Fibroblast of peridontal ligament (primary cell): Measurements from ENCODE around the gene CASS4.
"Not testable (repeated sequence)": the region's sequence is repeated elsewhere in the genome, so short reads cannot be mapped to it uniquely, and the experiment has no call there.

ENCODE experiments used
- DNase-seq: peaks from one replicate; pipeline ENCODE4 v3.0.0-alpha.2; 2010; ENCODE audit errors: extremely low read depth

The CASS4 gene

DNA sequence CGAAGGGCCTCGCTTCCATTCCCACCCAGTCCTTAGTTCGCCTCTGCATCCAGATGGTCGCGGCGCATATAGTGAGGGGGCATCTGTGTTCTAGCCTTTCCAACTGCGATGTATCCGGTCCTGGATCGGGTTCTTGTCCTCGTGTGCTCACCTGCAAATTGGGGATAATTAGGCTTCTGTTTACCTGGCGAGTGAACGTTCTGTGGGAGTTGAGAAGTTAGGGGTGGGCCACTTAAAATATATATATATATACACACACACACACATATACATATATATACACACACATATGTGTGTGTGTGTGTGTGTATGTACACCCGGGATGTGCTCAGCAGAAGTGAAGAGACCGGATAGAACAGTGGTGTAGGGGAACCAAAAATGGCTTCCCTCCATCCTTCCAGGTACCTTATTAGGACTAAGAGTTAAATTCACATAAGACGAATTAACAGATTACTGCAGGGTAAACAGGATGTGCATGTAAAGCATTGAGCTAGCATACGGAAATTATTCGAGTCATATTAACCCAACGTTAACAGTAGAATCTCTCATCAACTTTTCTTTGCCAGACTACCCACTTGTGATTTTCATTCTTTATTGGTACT is 19.1 kb upstream of the CASS4 start:
- no peak for DNase-seq

DNA sequence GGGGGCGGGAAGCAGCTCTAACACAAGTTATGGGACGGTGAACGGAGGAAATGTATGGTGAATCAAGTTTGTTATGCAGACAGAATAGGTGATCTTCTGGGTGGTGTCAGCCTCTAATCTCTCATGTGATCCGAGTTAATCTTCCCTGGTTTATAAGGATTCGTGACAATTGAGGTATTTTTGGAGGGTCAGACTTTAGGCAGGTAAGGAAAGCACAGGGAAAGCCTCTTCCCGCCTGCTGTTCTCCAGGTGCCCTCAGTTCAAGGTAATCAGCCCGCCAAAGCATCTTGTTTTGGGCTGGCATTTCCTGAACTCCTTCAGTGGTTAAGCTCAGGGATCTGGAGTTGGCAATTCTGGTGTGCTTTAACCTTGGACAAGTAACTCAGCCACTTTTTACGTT is 18.4 kb upstream of the CASS4 start:
- no peak for DNase-seq

DNA sequence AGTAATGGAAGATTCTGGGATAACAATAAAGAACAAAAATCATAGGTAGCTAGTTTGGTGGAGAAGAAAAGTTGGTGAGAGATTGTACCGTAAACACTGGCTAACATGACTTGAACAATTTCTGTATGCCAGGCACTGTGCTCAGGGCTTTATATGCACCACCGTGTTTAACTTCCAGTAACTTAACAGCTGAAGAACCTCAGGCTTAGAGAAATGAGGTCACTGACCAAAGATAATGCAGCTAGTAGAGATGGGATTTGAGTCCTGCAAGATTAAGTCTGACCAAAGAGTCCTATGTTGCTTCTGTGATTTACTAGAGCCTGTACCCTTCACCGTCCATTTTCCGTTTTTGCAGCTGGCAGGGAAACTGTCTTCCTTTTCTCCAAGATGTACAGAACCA is 16.9 kb upstream of the CASS4 start:
- DNase-seq: no peak

DNA sequence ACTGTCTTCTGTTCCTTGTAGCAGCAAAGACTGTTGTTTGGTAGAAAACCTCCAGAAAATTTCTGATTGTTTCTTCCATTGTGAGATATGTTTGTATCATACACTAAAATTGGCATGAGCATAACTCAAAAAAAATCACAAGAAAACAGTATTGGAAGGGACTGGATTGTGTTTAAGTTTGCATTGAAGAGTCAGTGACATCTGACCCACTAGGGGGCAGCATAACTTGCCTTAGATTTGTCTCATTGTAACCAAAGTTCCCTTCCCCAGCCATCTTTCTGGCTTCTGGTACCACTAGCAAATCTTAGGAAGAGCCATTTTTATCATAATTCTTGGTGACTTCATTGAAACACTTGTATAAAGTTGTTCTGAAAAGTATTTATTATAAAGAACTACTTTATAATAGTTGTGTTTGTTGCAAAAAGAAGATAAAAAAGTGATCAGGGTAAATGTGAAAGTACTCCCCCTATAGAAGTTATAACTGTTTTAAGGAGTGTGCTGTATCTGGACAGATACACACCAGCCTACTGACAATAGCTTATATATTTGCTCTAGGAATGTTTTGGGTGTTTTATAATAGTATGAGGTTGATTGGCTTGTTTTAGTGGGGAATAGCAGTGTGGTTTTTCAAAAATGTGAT is 11.9 kb upstream of the CASS4 start:
- peak; percentile 91 for DNase-seq

DNA sequence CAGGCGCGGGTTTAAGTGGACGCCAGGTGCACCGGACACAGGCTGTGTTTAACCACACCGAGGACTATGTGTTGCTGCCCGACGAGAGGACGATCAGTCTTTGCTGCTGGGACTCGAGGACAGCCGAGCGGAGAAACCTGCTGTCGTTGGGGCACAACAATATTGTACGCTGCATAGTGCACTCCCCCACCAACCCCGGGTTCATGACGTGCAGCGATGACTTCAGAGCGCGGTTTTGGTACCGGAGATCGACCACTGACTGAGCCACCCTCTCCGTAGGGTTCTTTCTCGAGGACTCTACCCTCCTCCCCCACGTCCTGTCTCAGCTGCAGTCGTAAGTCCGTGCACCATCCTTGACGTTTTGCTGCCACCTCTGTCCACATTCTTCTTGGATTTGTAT is 8.6 kb upstream of the CASS4 start:
- no peak for DNase-seq

DNA sequence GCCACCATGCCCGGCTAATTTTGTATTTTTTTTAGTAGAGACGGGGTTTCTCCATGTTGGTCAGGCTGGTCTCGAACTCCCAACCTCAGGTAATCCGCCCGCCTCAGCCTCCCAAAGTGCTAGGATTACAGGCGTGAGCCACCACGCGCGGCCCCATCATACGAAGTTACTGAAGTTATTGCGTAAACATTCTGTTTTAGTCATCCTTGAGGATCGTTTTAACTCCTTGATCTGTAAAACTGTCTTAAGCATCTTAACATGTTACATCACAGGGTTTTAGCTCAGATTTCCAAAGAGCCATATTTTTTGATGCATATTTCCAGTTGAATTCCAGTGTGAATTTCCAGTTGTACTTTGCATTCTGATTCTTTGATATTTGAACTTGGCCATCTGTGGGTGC is 6.7 kb upstream of the CASS4 start:
- not testable (repeated sequence) for DNase-seq

DNA sequence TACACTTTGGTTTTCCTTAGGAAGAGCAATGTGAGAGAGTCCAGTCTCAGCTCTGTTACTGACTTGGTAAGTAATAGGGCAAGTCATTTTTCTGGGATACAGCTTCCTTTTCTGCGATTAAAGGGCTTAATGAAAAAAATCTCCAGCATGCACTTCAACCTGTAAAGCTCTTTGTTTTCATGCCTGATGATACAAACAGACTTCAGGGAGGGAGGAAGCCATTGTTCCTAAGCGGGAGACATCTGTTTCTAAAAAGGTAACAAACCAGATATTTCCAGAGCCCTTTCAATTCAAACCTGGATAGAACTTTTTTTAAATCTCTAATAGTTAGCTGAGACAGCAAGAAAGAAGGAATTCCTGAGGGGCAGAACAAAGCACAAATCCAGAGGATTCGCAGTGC is 5.2 kb upstream of the CASS4 start:
- no peak for DNase-seq

DNA sequence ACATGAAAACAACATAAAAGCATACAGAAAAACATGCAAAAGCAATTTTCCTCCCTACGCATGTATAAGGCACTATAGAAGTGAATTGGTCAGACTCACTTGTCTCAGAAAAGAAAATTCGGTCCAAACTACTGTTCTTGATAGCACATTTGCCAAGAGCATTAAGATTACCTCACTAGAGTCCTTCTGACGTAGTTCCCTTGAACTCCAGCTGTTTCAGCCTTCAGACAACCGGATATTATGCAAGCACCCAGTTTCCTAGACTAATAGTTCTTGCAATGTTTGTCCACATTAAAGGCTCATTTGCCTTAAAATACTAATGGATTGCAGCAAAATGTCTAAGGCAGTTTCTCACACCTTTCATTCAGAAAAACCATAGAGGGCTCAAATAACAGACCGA is 2.5 kb upstream of the CASS4 start:
- no peak for DNase-seq

DNA sequence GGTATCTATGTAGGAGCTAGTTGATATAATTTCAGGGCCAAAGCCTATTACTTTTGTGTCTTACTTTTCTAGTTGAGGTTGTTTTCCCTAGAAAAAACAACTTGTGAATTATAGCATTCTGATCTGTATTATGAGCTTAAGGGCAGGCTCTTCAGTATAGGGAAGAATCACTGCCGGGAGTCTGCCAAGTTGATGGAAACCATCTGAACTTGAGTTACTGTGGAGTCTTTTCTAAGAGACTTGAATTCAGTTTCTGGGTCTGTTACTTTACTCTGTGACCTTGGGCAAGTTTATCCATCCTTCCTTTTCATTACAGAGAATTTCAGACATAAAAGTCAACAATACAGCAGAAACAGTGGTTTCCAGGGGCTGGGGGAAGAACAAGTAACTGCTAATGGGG is 2.1 kb upstream of the CASS4 start:
- DNase-seq: no peak

DNA sequence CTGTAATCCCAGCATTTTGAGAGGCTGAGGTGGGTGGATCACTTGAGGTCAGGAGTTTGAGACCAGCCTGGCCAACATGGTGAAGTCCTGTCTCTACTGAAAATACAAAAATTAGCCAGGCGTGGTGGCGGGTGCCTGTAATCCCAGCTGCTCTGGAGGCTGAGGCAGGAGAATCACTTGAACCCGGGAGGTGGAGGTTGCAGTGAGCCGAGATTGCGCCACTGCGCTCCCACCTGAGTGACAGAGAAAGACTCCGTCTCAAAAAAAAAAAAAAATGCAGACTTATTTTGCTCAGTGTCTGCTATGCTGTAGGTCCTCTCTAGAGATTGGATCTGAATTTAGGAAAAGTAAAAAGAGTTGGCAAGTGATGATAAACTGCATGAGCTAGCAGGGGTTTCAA is 773 bp upstream of the CASS4 start:
- not testable (repeated sequence) for DNase-seq

DNA sequence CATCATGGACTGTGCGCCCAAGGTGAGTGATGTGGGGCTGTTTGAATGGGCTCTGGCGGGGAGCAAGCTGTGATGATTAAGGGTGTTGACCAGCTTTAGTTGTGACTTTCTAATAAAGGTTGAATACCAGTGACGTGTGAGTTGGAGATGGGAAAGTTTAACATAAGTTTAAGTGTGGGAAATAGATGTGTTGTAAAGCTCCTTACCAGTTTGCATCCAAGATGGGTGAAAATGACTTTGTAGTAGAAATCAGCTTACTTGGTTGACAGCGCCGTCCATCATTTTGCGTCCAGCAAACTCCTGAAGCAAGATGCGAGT is 372 bp downstream of the CASS4 start:
- DNase-seq: no peak

DNA sequence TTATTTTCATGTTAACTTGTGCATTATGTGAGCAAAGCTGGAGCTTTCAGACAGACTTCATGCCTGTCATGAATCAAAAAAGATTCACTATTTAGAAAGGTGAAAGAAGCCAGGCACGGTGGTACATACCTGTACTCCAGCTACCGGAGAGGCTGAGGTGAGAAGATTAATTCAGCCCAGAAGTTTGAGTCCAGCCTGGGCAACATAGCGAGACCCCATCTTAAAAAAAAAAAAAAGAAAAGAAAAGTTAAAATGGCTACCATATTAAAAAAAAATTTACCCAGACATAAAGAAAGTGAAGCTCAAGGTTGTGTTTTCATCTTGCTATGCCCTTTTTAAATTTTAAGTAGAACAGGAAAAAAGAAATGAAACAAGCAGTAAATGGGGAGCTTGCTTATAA is 889 bp downstream of the CASS4 start:
- DNase-seq: no peak

DNA sequence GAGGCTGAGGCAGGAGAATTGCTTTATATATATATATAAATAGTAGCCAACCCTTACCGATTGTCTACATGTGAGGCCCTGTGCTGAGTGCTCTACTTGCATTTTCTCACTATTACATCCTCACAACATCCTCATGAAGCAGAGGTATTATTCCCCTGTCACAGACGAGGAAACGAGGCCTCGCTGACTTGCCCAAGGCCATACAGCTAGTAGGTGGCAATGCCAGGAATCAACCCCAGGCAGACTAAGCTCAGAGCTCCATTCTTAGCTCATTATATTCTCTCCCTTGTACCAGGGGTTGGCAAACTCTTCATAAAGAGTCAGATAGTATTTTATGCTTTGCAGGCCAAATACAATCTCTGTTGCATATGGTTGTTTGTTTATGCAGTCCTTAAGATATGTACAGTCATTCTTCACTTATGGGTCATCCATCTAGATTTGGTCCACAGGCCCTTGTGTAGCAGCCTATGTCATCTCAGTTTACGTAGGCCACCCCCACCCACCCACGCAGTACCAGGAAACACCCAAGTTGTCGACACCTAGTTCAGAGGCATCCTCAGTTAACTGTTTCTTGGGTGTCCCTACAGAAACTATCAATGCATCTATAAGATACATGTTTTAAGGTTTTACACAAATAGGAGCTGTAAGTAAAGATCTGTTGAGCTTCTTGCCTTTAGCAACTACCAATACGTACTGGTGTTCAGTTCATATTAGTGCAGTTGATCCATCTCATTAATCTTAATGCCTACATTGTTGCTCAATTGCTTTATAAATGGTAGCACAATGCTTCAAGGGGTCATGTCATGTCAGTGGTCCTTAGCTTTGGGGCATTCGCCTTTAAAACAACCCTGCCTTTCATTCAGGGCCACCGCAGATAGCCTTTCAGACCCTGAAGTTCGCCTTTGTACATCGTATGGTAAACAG is 3.0 kb downstream of the CASS4 start:
- peak; percentile 70 for DNase-seq

DNA sequence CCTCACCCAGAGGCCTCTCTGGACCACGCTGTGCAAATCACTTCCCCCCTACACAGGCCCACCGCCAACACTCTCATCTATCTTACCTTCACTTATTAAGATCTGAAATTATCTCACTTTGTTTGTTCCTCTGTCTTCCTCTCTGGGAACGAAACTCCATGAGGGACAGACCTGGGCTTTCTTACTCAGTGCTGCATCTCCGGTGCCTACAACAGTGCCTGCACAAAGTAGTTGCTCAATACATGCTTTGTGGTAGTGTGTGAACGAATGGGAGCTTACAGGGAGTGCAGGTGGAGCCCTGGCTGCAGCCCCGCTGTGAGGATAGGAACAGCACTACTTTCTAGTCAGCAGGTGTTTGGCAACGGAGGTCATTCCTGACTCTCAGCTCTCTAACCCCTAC is 5.3 kb downstream of the CASS4 start:
- DNase-seq: no peak

DNA sequence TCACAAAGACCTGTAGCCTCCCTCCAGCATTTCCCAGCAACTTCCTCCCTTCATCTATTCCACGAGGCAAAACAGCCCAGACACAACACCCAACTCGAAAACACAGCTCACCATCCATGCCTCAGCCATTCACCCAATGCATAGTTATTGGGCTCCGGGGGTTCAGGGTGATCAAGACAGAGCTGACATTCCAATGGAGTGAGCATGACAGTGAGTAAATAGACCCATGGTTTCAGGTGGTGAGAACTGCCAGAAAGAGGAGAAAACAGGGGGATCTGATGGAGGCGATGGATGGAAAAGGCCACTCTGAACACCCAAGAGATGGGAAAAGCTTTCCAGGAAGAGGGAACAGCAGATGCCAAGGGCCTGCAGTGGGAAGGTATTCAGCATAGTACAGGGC is 5.9 kb downstream of the CASS4 start:
- no peak for DNase-seq

DNA sequence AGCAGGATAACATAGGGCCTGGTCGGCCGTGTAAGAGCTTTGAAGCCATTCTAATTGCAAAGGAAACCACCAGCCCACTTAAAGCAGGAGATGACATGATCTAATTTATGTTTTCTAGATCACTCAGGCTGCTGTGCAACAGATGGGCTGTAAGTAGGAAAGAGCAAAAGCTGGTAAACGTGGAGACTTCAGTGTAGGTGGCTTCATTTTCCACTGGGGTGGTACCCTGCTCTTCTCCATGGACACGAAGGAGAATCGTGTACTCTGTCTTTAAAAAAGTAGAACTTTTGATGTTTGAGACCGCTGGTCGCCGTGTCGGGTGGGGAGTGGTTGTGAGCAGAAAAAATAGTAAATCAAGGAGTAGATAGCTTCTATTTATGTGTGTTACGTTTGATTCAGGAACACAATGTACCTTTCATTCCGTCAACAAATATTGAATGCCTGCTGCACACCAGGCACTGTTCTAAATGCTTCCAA is 6.4 kb downstream of the CASS4 start:
- DNase-seq: no peak

DNA sequence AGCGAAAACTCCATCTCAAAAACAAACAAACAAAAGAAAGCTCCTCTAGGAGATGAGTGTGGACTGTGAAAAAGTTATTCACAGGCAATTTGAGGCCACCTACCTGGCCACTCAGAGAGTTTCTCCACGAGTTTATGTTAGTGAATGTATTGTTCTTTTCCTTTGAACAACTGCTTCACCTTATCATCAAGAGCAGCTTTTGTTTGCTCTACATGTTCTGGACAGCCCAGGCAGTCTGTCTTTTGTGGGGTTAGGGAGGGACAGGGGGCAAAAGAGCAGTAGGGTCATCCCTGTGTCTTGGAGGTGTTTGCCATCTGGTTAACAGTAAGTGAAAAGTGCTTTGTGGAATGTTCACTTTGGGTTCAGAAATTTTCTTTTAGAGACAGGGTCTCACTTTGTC is 8.0 kb downstream of the CASS4 start:
- no peak for DNase-seq

DNA sequence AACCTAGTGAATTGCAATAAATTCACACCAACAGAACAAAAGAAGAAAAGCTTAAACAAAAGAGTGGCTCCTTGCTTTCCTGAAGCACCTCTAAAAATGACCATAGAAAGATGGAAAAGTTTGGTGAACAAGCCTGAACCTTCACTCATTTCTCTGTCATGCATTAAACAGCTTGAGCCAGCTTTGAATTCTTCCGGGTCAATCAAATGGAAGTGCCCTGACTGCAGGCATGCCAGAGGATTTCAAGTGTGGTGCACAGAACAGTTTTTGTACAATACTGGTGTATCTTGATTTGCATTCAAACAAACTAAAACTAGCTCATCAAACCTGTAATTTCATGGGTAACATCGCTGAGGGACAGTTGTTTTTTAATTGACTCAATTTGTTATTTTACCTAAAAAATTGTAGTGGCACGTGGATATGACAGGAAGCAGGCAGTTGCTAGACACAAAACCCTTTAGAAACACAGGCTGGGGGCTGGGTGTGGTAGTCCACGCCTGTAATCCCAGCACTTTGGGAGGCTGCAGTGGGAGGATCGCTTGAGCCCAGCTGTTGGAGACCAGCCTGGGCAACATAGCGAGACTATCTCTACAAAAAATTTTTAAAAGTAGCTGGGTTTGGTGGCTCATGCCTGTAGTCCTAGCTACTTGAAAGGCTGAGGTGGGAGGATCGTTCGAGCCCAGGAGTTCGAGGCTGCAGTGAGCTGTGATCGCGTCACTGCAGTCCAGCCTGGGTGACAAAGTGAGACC is 9.1 kb downstream of the CASS4 start:
- DNase-seq: no peak

DNA sequence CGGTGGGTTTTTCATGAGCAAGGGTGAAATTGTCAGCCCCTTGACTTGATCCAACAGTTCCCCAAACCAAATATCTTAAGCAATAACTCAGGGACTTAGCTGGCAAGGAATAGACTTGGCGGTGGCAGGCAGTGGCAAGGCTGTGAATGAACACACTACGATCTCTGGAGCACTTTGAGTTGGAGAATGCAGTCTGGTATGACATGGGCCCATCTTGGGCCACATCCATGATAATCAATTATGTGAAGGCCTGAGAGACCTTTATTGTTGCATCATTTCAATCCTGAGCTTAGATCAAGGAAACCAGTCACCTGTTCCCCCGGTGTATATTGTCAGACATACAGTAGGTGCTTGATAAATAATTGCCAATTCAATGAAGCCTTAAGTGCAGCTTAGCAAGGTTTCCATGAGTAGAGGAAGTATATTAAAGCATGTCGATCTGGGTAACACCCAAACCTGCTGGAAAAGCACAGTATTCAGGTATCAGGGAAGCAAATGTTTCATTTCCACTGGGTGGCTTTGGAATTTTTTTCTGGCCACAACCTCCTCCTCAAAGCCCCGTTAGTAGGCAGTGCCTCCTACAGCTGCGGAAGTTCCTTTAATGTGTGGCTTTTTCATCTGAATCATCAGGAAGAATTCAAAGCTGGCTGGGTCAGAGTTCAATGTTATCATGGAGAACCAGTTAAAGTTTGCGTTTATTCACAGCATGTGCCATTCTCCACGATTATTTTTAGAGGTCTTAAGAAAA is 10.2 kb downstream of the CASS4 start:
- peak; percentile 63 for DNase-seq

DNA sequence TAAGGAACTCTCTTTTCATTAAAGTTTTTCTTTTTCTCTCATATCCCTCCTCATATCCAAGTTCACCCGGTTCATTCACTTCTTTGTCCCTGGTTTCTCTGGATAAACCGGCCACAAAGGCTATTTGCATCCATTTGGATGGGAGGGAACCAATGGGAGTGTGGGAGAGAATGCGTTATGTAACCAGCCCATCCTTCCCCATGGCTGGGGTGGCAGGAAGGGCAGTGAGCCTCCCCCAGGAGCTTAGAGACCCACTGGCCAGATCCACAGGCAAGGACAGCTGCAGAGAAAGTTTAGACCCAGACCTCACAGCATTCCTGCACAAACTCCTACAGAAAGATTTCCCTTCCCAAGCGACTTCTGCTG is 10.7 kb downstream of the CASS4 start:
- DNase-seq: no peak

DNA sequence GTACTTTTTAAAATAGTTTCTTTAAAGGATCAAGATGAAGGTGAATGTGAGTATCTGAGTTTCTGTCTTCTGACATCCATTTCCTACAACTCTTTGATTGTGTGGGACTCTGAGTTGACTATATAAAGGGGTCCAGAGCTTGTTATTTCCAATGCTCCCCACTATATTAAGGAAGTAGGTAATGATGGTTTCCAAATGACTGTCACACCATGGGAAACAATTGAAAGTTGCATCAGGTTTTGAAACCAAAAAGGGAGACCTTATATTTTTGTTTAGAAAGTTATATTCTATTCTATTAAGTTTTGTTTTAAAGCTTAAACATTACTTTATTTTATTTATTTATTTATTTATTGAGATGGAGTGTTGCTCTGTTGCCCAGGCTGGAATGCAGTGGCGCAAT is 11.2 kb downstream of the CASS4 start:
- no peak for DNase-seq

DNA sequence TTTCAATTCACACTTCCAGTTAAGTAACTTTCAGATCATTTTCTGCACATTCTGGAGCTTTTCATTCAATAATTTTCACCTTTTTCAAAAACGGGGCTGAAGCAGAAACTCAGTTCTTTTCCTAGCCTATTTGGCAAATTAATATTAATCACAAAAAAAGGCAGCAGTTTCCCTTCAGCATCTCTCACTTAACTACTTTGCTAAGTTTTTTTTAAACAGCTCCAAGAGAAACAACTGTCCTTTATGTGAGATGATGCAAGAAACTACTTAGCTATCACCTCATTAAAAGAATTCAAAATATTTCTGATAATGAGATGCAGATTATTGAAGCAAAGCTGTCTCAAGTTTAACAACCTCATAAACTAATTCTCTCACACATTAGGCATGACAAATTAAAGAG is 11.8 kb downstream of the CASS4 start:
- no peak for DNase-seq
